Inferior parietal cortex (tissue), 1 donor: ENCODE data around the gene SEMA3B.

Source experiments
- DNase-seq: peaks from one replicate; pipeline ENCODE4 v3.0.0-alpha.2; 2016; ENCODE audit errors: extremely low spot score

SEMA3B gene

DNA sequence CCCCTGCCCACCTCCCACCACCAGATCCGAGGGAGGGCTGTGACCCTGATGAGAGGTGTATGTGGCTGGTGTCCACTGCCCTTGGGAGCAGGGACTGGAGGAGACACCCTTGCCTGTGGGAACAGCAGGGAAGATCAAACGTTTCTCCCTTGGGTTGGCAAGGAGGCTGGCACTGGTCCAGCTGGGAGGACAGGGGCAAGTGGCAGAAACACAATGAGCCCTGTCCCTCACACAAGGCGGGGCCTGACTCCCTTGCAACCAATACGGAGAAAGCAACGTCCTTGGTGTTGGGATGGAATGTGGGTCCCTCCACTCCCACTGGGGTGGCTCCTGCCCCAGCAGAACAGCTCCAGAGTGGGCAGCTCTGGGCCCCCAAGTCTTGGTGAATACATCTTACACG, 48.4 kb downstream of the SEMA3B start:
- no peak for DNase-seq

DNA sequence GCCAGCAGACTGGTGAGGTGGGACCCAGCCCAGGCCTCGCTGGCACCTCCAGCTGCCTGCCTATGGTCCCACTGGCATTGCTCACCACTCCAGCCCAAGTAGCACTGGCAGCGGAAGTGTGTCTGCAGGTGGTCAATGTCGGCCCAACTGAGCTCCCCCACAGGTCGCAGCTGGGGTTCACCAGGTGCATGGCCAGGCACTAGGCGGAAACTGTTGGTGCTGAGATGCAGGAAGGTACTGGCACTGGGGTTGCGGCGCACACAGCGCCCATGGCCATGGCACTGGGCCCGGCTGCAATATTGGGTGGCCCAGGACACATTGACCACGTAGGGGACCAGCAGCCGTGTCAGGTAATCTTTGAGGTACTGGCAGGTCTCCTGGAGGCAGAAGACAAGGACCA, 49.2 kb downstream of the SEMA3B start:
- no peak for DNase-seq

DNA sequence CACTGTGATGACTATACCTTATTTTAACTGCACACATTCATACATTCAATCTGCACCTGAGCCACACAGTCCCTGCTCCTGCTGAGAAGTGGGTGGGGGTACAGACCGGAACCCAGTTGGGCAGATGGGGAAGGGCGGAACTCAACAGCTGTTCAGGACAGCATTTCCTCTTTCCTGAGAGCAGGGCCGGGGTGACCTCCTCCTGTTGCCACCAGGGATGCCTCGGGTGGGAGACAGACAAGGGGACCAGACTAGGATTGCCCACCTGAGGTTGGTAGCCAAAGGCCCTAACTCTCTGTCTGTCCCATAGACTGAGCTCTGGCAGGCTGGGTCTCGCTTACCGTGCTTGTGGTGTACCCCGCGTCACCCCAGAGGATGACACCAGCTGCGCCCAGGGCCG, 49.7 kb downstream of the SEMA3B start:
- no peak for DNase-seq

DNA sequence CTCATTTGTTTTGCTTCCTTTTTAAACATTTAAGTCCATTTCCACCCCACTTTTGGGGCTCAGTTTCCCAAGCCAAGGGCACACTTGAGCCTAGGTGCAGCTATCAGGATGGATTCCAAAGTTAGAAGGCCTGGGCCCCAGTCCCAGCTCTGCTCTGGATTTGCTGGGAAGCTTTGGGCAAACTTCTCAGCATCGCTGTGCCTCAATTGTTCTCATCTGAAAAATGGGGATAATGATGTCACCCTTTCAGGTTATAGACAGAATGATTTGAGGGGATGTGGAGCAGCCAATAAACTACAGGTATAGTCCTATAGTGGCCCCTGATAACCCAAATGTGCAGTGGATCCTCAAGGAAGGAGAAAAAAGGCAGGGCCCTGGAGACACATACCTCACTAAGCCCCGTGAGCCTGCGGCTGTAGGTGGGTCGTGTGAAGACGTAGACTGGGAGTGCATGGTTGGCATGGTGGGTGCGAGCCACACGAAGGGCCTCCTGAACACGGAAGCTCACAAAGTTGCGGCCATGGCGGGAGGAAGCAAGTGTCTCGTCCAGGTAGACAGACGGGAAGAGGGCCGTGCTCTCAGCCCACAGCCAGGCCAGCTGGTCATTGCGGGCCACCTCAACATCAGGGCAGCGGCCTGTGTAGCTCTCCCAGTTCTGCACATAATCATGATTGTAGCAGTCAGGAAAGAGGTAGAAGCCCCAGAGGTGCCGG, 50.4 kb downstream of the SEMA3B start:
- no peak for DNase-seq

DNA sequence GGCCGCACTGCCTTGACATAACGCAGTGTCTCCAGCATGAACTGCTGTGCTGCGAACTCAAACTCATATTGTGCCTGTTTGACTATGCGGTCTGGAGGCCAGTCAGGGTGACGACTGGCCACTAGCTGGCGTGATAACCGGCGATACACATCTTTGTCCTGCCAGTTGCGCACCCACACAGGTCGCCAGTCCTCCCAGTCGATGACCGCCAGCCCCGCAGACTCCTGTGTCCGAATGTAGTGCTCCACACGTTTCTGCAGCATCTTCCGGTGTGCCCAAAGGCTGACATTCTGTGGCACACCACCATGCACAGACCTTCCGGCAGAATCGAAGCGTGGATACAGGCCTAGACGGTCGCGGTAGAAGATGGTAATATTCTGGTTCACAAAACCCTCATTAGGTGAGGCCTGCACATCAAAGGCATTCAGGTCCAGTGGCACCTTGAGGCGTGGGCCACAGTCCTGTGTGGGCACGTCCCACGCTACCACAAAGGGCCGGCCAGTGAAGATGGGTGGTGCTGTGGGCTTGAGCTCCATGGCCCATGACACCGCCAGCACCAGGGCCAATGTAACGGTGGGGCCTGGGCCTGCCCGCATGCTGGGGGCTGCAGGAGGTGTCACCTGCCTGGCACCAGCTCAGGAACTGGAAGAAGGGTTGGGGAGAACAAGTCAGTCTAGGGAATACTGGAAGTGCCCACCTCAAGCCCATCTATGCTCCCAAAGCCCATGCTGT, 51.1 kb downstream of the SEMA3B start:
- DNase-seq = no peak

DNA sequence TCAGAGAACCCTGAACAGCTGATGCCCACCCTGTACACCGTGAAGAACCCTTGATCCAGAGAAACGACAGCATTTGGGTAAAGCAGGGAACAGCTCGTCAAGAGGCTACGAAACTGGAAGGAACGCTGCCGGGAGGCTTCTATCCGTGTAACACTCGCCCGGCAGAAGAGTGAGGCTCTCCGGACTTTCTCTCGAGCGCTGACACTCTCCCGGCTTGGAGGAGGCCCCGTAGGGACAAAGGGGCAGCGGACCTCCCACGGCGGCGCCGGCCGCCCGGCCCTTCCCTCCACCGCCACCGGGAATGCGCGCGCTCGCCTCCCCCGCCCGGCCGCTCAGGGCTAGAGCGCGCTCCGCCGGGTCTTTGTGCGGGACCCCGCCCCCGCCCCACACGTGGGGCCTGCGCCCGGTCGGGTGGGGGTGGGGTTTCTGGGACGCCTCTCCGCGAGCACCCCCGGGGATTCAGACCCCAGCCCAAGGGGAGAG, 51.9 kb downstream of the SEMA3B start:
- peak; percentile 72 for DNase-seq

DNA sequence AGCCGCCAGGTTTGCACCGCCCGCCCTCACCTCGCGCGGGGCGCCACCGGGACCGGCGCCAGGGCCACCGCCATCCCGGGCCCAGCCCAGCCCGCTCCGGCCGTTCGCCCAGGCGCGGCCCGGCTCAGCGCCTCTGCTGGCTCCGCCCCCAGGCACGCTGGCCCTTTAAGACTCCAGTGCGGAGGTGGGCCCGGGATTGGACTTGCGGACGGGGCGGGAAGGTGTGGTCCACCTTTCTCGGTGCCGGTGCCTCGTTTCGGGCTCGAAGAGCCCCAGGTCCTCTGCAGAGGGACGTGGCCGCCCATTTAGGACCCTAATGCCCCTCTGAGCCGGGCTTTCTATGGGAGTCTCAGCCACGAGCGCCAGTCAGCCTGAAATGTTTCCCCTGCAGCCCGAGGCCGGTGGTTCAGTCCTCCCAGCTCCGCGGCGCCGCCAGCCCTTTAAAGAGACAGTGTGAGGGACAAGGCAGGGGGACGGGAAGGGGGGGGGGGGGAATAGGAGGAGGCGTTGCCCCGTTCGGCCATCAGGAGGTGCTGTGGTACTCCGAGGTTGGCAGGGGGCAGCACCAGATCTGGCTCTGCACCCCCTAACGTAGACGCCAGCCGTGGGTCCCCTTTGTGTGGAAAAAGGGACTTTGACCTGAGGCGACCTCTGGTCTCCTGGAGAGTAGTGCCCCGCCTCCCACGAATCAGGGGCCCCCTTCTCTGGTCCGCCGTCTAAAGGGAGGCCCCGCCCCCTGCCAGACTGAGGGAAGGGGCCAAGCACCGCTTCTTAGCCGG, 52.6 kb downstream of the SEMA3B start:
- peak; percentile 82 for DNase-seq

DNA sequence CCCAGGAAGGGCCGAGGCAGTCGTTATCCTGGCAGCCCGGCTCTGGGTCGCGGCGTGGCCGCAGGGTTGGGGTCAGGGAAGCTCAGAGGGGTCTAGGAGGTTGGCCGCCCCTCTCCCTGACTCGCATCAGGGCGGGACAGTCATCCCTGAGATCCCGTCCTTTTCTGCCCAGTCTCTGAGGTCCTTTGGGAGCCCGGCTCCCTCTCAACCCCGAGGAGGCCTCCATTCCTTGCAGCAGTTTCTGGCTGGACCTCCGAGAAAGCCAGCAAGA, 53.1 kb downstream of the SEMA3B start:
- DNase-seq = no peak

DNA sequence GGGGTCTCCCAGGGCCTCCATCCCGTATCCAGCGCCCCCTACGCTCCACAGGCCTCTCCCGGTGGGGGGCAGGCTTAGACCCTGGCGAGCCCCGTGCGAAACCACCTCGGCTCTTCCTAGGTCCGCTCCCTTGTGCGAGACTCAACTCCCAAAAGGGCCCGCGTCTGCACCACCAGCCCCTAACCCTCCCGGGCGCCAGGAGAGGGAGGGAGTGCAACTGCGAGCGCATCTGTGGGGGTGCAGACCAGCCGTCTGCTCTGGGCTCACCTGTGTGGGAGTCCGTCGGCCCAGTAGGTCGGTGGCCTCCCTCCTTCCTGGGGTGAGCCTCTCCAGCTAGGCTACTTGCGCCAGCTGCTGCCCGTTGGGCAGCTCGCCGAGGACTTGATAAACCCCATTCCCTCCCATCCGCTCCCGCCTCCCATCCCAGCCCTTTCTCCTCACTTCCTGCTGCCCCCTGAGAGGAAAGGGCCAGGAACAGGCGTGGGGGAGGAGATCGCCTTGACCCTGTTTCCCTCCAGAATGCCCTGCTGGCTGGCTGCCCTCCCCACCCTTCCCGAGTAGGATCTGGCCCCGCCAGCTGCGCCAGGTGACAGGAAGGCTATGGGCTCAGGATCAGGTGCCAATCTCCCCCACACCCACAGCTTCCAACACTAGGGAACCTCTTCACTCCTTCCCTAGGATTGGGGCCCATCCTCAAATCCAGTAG, 53.6 kb downstream of the SEMA3B start, which contains the start of gene HYAL2:
TSS of gene HYAL2 (minus strand) at position 360 of the 706 bp plus-strand sequence. CDS start 2,256 bp downstream, outside the sequence.
- no peak for DNase-seq

DNA sequence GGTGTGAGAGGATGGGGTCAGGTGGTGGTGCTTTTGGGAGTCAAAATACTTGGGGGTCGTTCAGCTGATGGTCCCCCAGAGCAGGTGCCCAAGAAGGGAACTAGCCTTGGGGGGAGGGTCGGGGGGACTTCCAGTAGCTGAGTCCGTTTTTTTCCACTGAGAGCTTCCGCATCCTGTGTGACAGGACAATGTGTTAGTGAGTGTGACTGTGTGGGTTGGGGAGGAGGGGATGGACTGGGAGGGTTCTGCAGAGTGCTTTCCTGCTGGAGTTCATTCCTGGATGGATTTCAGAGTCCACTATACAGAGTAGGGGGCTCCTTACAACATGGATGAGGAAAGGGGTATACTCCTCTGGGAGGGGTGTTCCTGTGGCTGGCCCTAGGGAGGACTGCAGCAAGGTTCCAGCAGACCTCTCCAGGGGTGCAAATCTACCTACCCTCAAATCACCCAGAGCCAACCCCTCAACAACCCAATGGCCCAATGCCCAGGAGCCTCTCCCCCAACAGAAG, 54.2 kb downstream of the SEMA3B start:
- DNase-seq = no peak

DNA sequence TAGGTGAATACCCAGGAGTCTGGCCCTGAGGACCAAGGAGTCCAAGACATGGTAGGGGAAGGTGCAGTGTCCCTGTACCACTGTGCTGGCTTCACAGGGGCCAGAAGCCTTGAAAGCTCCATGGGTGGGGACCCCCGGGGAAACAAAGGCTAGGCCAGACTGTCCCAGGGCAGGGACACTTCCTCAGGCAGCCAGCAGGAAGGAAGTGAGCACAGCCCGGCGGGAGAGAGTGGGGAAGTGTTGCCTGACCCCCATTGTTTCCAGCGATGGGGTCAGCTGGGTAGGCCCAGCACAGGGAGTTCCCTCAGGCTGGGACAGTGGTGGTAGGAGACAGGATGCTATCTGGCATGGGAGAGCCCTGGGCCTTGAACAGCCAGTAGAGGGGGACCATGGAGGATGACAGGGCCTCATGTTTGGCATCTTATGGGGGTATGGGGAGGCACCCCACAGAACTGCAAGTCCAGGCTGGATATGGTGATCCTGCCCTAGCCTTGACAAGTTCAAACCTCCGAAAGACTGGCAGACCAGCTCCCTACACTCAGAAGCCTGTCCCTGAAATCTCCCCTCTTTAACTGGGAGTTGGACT, 54.8 kb downstream of the SEMA3B start:
- DNase-seq = no peak

DNA sequence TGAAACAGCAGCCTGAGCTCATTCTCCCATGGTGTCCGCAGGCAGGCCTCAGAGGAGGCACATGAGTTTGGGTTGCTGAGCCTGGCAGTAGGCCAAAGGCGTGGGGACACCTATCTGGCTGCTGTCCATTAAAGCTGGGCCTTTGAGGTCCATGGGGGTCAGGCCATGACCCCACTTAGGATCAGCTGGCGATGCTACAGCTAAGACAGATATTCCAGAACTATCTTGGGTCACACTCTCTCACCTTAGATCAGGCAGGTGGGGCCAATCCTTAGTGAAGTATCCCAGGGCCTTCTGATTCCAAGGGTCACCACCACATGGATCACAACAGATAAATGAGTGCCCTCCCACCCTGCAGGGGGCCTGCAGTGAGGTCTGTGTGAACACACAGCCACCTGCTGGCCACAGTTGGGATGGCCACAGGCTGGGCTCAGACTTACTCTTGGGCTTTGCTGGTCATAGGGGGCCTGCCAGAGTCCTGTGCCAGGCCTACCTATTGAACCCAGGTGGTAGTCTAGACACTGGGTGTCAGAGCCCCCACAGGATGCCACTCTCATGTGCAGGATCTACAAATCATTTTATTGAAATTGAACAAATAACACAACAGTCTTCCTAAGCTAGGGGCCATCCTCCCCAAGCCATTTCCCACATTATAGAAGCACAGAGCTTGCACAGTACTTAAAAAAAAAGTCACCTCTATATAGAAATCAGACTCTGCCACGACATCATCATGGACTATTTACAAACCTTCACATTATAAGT, 55.6 kb downstream of the SEMA3B start:
- DNase-seq = peak; percentile 73

DNA sequence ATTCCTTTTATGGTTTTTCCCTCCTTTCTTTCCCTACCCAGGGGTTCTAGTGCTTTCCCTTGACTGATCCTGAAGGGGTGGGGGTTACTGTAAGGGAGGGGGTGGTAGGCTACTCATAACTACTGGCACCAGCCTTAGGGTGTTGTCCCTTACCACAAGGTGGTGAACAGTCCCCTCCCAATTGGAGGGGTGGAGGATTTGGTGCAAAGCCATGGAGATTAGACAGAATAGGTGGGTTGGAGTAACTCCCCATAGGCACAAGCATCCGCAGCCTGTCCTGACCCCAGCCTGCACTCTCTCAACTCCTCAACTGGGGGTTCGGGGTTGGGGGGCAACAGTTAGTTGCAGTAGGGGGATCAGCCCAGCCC, 56.1 kb downstream of the SEMA3B start:
- no peak for DNase-seq

DNA sequence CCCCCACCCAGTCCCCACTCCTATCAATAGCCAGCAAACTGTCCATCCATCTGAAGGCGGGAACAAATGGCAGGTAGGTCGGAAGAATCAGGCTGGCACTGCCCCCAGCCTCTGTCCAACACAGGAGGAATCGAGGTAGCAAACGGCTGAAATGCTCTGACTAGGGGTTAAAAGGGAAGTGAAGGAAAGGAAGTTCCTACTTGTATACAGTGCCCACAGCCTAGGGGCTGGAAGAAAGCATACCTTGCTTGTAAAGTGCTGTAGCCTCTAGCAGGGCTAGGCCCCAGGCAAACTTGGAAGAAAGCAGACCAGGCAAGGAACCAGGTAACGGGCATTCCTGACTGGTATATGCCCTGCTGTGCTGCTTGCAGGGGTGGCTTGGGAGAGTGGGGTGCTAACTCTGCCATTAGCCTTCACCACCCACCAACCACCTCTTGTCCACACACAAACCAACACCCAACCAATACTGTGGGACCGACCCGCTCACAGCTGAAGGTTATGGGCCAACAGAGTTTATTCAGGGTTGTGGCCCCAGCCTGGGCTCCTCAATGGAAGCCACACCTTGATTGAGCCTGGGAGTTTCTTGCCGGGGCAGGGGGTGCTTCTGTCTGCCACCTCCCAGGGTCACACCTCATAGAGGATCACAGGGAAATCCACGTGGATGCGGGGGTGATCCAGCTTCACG, 56.7 kb downstream of the SEMA3B start:
- DNase-seq = no peak

DNA sequence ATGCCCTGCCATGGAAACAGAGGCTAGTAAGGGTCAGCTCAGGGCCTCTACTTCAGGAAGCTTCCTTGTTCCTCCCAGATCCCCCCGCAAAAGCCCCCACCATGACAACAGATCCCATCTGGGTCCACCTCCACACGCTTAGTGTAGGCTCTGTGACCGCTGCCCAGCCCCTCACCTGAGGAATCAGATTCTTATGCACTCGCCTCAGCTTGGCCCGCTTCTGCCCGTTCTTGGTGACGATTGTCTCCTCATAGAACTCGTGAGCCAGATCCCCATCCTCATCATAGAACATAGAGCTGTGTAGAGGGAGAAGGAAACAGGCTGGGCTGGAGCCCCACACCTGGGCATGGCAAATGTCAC, 57.2 kb downstream of the SEMA3B start:
- DNase-seq = no peak

DNA sequence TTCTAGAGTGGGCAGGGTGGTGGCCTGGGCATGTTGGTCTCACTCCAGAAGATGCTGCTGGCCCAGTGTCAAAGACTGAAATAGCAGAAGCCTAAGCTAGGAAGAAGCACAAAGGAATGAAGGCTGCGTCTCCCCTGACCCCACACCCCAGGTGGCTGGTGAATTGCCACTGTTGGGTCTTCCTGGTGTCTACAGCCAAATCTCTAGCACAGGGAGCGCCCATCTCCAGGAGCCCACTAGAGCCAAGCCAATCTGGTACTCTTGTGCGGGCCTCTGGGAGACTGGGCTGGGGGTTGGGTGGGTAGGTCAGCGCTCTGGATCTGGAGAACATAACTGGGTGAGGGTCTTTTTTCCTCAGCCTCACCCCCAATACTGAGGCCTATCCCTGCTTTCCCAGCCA, 58.2 kb downstream of the SEMA3B start:
- no peak for DNase-seq
